Upper lobe of right lung (tissue), 1 donor: Measurements from ENCODE around the gene RPH3AL. TPM values are rescaled to one million over a fixed set of nuclear protein-coding genes. Genes with fewer than 3 reads are reported as not detected.

Experiments
- ATAC-seq: fragments of 200-7000 bp; cut with Tn5 transposase; one replicate; pipeline ENCODE4 v1.9.1; 2020; ENCODE audit warnings: mild to moderate bottlenecking, moderate library complexity
- DNase-seq: peaks from one replicate; pipeline ENCODE4 v3.0.0-alpha.2; 2020
- H3K27ac ChIP-seq: fragments of 200-600 bp; one replicate; pipeline ENCODE4 v1.8.0; 2022
- H3K27me3 ChIP-seq: fragments of 200-600 bp; one replicate; pipeline ENCODE4 v1.8.0; 2022; ENCODE audit warnings: mild to moderate bottlenecking
- H3K36me3 ChIP-seq: fragments of 200-600 bp; one replicate; pipeline ENCODE4 v1.8.0; 2022
- H3K4me1 ChIP-seq: fragments of 200-600 bp; one replicate; pipeline ENCODE4 v1.8.0; 2022
- H3K4me3 ChIP-seq: fragments of 200-600 bp; one replicate; pipeline ENCODE4 v1.8.0; 2022; ENCODE audit warnings: mild to moderate bottlenecking
- H3K9me3 ChIP-seq: fragments of 200-600 bp; one replicate; pipeline ENCODE4 v1.8.0; 2022
- intact Hi-C: fragments of 100-400 bp; cut with DNase I; formaldehyde crosslinking; loops from one replicate; pipeline ENCODE4 v1.11.0; 2022
- total RNA-seq: library from RNA; stranded (reverse); fragmentation: NEBNext Ultra II Directional; extraction: Animal tissue kit (Norgen Biotek cat#: 25700); gene quantifications from one replicate; pipeline ENCODE4 v1.2.1, GENCODE V29; 2021
- TF ChIP-seq, protein P1 (sequence below): fragments of 200-600 bp; IDR thresholded peaks from one replicate; pipeline ENCODE4 v1.8.0; 2022; ENCODE audit warnings: antibody characterized with exemption
- donor health status: DM: no; HTN: yes; CAD: no; lungs with severe emphysema.

The RPH3AL gene
- total RNA-seq, 1 donor from 2014 or later = 33.3 TPM

DNA sequence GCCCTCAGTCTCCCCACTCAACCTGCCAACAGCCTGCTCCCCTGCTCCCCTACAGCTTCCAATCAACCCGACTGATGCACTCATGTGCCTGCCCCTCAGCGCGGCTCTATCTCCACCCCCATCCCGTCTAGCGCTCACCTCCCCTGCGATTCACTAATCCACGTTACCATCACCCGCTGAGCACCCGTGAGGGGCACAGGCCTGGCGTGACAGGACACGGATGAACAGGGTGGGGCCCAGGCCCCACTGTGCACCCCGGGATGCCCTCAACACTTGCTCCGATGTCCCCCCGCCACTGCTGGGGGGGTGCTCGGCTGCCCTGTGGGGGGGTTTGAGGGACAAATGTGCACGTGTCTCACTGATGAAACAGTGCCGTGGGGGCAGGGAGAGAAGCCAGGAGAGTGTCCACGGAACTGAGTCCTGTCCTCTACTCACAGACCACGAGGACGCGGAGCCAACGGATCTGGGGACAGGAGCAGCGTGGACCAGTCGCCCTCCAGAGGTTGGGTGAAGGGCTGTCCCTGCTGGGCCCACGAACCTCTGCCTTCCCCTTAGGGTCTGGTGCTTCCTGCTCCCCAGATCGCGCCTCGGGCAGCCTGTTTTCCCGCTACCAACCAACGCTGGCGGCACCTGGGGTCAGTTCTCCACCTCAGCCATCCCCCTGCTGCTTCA, 66.7 kb downstream of the RPH3AL start:
- TF ChIP-seq, protein P1, sequence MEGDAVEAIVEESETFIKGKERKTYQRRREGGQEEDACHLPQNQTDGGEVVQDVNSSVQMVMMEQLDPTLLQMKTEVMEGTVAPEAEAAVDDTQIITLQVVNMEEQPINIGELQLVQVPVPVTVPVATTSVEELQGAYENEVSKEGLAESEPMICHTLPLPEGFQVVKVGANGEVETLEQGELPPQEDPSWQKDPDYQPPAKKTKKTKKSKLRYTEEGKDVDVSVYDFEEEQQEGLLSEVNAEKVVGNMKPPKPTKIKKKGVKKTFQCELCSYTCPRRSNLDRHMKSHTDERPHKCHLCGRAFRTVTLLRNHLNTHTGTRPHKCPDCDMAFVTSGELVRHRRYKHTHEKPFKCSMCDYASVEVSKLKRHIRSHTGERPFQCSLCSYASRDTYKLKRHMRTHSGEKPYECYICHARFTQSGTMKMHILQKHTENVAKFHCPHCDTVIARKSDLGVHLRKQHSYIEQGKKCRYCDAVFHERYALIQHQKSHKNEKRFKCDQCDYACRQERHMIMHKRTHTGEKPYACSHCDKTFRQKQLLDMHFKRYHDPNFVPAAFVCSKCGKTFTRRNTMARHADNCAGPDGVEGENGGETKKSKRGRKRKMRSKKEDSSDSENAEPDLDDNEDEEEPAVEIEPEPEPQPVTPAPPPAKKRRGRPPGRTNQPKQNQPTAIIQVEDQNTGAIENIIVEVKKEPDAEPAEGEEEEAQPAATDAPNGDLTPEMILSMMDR = no peak
- DNase-seq (peak; percentile 59), ATAC-seq (no peak)
- H3K27me3 ChIP-seq = no peaks in the 10 kb centered on the region
- no peak overlapping the region for H3K27ac ChIP-seq
- intact Hi-C loops = no loop called here
- peaks cover 3% of the 10 kb centered on the region for H3K4me1 ChIP-seq
- no peaks in the 10 kb centered on the region for H3K9me3 ChIP-seq
- no peak overlapping the region for H3K4me3 ChIP-seq
- H3K36me3 ChIP-seq = no peaks in the 10 kb centered on the region

DNA sequence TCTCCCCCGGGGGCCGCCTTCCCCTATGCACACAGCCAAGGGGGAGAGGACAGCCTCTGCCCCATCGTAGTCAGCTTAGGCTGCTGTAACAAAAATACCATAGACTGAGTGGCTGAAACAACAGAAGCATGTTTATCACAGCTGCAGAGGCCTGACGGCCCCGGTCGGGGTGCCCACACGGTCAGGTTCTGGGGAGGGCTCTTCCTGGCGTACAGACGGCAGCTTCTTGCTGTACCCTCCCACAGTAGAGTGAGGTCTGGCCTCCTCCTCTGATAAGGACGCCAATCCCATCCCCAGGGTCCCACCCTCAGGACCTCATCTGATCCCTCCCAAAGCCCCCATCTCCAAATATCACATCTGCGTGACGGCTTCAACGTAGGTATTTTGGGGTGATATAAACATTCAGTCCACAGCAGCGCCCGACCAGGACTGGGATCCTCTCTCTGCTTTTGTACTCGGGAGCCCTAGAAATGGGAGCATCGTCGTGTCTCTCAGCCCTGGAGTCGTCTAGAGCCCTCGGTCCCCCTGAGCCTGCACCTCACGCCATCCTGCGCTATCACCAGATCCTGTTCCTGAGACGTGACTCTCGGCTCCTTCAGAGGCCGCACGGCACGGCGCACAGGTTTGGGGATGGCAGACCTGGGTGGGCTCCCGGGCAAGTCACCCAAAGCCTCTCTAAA, 67.8 kb downstream of the RPH3AL start:
- no peak overlapping the region for H3K27ac ChIP-seq
- no peaks in the 10 kb centered on the region for H3K9me3 ChIP-seq
- H3K27me3 ChIP-seq = no peaks in the 10 kb centered on the region
- peak; percentile 51 for DNase-seq
- intact Hi-C loops = no loop called here
- peaks cover 8% of the 10 kb centered on the region for H3K4me1 ChIP-seq
- no peak overlapping the region for H3K4me3 ChIP-seq
- no peaks in the 10 kb centered on the region for H3K36me3 ChIP-seq
- ATAC-seq = no peak
- TF ChIP-seq, protein P1 = no peak

DNA sequence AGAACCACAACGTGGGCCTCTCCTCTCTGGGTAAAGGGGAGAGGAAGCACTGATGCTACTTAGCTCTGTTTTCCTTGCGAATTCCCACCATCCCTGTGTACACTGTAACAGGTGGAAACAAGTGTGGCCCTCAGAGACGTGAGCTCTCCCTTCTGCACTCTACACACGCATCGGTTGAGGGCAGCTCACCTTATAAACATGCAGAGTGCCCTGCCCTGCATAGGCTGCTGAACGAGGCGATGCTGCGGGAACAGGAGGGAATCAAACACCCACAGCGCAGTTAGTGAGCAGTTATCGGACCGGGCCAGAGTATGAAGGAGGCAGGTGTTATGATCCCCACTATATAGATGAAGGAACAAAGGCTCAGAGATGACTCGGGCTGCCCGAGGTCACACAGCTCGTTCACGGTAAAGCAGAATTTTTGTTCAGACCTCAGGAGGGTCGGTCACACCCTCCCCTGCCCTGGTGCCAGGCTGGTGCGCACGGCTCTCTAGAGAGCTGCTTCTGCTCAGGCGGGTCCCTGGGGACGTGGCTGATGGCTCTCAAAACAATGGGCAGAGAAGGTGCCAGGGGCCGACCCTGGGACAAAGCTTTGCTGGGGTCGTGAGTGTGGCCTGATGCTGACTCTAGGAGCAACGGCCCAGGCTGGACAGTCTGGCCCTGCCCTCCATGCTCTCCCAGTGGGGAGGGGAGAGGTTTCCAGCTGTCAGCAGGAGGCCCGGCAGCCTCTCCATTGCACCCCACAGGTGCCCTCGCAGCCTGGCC, 68.5 kb downstream of the RPH3AL start:
- H3K27me3 ChIP-seq = no peaks in the 10 kb centered on the region
- intact Hi-C loops = no loop called here
- H3K4me3 ChIP-seq = no peak overlapping the region
- ATAC-seq (no peak), DNase-seq (peak; percentile 58)
- H3K36me3 ChIP-seq = no peaks in the 10 kb centered on the region
- no peak overlapping the region for H3K27ac ChIP-seq
- peaks cover 8% of the 10 kb centered on the region for H3K4me1 ChIP-seq
- TF ChIP-seq, protein P1 = no peak
- no peaks in the 10 kb centered on the region for H3K9me3 ChIP-seq

DNA sequence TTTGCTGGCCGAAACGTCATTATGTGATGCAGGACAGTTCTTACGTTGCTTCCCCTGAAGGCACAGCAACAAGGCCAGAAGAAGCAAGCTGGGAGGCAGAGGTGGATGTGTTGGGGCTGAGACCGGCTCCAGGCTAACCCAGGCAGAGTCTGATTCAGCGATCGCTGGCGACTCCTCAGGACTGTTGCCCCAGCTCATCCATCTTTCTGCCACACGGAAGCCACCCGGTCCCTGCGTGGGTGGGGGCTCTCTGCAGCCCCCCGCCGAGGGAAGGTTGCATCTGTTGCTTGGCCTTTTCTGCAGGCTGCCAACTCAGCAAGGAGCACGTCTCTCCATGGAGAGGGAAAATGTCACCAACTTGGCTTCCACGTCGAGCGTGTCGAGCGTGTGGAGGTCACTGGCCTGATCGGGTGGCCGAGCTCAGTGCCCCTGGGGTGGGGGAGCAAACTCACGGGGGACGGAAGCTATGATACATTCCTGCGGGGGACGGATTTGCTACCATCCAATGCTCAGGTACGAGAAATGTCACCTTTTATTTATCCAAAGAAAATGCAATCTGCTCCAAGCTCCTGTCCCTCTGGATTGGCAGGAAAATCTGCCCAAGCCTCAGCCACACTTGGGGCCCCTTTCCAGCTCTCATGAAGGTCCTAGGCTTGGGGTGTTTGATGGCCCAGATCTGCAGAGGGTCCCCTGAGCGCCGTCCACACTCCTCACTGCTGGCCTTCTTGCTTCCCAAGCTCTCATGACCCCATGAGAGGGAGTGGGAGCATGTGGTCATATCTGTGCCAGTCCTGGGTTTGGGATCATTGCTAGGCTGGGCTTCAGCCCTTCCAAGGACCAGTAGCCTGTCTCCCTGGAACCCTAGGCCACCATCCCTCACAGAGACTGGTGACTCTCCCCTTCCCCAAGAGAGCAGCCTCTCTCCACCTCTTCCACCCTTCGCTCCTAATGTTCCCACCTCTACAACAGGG, 69.4 kb downstream of the RPH3AL start:
- no peaks in the 10 kb centered on the region for H3K9me3 ChIP-seq
- H3K27ac ChIP-seq = no peak overlapping the region
- ATAC-seq (no peak), DNase-seq (peak; percentile 51)
- H3K27me3 ChIP-seq = no peaks in the 10 kb centered on the region
- peaks cover 8% of the 10 kb centered on the region for H3K4me1 ChIP-seq
- no peak overlapping the region for H3K4me3 ChIP-seq
- intact Hi-C loops = no loop called here
- TF ChIP-seq, protein P1 = no peak
- H3K36me3 ChIP-seq = no peaks in the 10 kb centered on the region
